GM10248 (cell line): ENCODE data around the gene ATP5MC2.
A peak's percentile ranks its signal among the peaks of the same experiment; 100 is the strongest.

Experiments
- CTCF ChIA-PET: fragments of 300-600 bp; sonication (Branson Sonifier 250); formaldehyde crosslinking; extraction: SDS; loops from one replicate; lab custom pipeline; 2021; ENCODE audit warnings: antibody characterized with exemption; lab: Yijun Ruan, JAX
- POLR2A ChIA-PET: fragments of 350-650 bp; sonication (Branson Sonifier 250); formaldehyde crosslinking; extraction: SDS; loops from one replicate; lab custom pipeline; 2020; ENCODE audit warnings: antibody characterized with exemption; lab: Yijun Ruan, JAX
- DNase-seq: peaks from one replicate; pipeline ENCODE4 v3.0.0; 2012; ENCODE audit errors: extremely low spot score
- CTCF ChIP-seq: IDR thresholded peaks from 2 replicates; pipeline ENCODE4 v1.5.1; 2012; ENCODE audit warnings: mild to moderate bottlenecking, low read depth; ENCODE audit errors: extremely low read depth, missing control alignments, control extremely low read depth

The ATP5MC2 gene

DNA sequence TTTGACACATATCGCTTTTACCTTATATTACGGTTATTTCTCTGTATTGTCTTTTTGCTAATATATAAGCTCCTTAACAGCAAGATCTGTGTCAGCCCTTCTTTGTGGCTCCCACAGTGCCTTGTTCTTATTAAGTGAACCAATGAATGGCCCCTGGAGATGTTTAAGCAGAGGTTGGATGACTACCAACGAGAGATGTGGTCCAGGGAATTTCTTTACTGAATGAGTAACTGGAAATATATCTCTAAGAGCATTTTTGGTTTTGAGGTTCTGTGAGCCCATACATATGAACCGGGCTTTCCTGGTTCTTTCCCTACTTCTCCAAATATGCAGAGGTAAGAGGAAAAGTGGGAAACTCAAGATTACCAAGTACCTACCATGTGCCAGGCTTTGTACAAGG is 27.9 kb upstream of the ATP5MC2 start:
- CTCF ChIA-PET, result interaction anchor here (0.7 to 10.0 kb wide), 3 partner anchors 24 to 50 kb away, joined by 3 to 398 read pairs (median 10); no protein-coding TSS in a partner anchor
- DNase-seq, result no peak

DNA sequence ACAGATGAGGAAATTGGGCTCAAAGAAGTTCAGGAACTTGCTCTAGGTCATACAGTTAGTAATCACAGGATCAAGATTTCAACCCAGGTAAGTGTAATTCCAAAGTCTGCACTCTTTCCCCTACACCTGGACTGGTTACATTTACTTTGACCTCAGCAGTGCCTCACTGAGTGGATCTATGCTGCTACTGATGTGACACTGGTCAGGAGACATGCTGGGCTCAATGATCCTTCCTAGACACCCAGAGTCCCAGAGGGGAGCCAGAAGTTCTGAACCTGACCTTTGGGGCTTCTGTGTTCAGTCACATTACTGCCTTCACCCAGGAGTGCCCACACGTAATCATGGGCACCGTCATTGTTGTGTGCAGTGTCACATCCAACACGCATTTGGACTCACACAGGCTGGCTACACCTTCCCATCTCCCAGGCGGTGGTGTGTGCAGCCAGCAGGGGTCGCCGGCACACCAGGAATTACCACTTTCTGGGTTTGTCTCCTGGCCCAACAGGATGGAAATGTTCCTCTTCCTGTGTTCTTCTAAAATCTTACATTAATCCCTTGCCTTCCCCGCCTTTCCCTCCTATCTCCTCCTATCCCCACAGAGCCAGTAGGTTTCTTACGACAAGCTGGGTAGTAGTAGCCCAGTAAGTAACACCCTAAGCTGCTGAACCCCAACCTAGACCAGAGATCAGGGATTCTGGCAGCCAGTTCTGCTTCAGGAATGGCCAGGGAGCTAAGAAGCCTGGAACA is 25.8 kb upstream of the ATP5MC2 start:
- POLR2A ChIA-PET, result no interaction called here
- peak; percentile 99 for TF ChIP-seq CTCF
- peak; percentile 80 for DNase-seq
- CTCF ChIA-PET, result interaction anchor here (0.6 to 10.0 kb wide), 19 partner anchors 9 to 490 kb away, joined by 3 to 398 read pairs (median 9); partner anchors contain the start of genes ATP5MC2 and CISTR

More for the DNA sequence above, 27.9 kb upstream of the ATP5MC2 start:
- no peak for TF ChIP-seq CTCF
- POLR2A ChIA-PET, result no interaction called here

DNA sequence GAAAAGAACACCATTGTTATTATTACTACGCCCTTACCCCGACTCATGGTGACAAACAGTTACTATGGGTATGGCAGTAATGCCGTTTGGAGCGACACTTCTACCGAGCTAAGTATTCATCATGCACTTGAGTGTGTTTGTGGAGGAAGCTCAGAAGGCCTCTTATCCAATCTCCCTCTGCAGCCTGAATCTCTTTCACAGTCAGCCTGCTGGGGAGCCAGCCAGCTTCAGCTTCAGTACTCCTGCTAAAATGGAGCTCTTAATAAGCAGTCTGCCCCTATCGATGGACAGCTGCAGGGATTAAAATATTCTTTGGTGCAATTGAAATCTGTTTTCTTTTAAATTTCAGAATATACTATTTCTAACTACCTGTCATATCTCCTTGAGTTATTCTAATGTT is 24.7 kb upstream of the ATP5MC2 start:
- ChIA-PET POLR2A (no interaction called here), CTCF (interaction anchor here (0.8 to 19.1 kb wide), 11 partner anchors 8 to 157 kb away, joined by 3 to 434 read pairs (median 5); partner anchors contain the start of gene ATP5MC2)
- no peak for TF ChIP-seq CTCF
- DNase-seq, result no peak

DNA sequence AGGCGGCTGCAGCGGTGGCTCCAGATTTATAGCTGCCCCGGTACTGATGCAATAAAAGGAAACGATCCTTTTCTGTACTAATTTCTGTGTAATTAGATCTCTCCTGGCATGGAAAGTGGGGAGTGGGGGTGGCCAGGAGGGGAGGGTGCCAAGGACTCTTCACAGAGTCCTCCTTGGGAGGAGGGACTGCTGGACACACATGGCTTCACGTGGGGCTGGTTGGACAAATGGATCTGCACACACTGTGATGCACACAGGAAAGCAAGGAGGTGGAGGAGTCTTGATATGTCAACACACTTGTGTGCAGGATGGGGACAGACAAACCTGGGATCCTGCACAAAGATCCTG is 23.8 kb upstream of the ATP5MC2 start:
- TF ChIP-seq CTCF, result no peak
- no peak for DNase-seq
- ChIA-PET CTCF (interaction anchor here (1.0 to 19.1 kb wide), 9 partner anchors 10 to 156 kb away, joined by 3 to 434 read pairs (median 6); partner anchors contain the start of genes ATP5MC2 and CISTR), POLR2A (no interaction called here)

GRCh38 chr12:53698948-53699677 is 23.2 kb upstream of the ATP5MC2 start:
- POLR2A ChIA-PET, result no interaction called here
- DNase-seq, result peak; percentile 5
- CTCF ChIA-PET, result interaction anchor here (0.8 to 19.1 kb wide), 10 partner anchors 9 to 155 kb away, joined by 3 to 434 read pairs (median 4); partner anchors contain the start of genes ATP5MC2 and CISTR
- TF ChIP-seq CTCF, result no peak

GRCh38 chr12:53696655-53697331 is 20.9 kb upstream of the ATP5MC2 start:
- TF ChIP-seq CTCF, result no peak
- POLR2A ChIA-PET, result no interaction called here
- CTCF ChIA-PET, result interaction anchor here (1.0 to 19.1 kb wide), 5 partner anchors 11 to 154 kb away, joined by 3 to 434 read pairs (median 4); no protein-coding TSS in a partner anchor
- DNase-seq, result peak; percentile 10
